Astrocyte (in vitro differentiated cells and primary cell): Measurements from ENCODE around the gene ERG. TPM values are rescaled to one million over a fixed set of nuclear protein-coding genes. Genes with fewer than 3 reads are reported as not detected.
A peak's percentile ranks its signal among the peaks of the same experiment; 100 is the strongest.

Experiments
- DNase-seq: peaks from one replicate; pipeline ENCODE4 v3.0.0-alpha.2; 2010; ENCODE audit warnings: low read depth
- FAIRE-seq: peaks from 2 replicates; lab custom pipeline; 2011; peaks lifted over from hg19 to GRCh38; lab: Jason Lieb, UNC
- H2AFZ ChIP-seq: 2 replicates; pipeline ENCODE4 v1.6.0; 2012; ENCODE audit warnings: low read depth, low read length, inconsistent platforms
- H3K27ac ChIP-seq: 2 replicates; pipeline ENCODE4 v1.5.1; 2011; ENCODE audit warnings: low read depth, low read length, inconsistent platforms
- H3K27me3 ChIP-seq: 2 replicates; pipeline ENCODE4 v1.6.0; 2011; ENCODE audit warnings: low read length, inconsistent platforms; ENCODE audit not compliant: insufficient read depth
- H3K36me3 ChIP-seq: 2 replicates; pipeline ENCODE4 v1.5.1; 2011; ENCODE audit warnings: low read length, inconsistent platforms; ENCODE audit not compliant: insufficient read depth
- H3K4me1 ChIP-seq: 2 replicates; pipeline ENCODE4 v1.5.1; 2011; ENCODE audit warnings: low read length, inconsistent platforms; ENCODE audit not compliant: insufficient read depth
- H3K4me2 ChIP-seq: 2 replicates; pipeline ENCODE4 v1.6.0; 2012; ENCODE audit warnings: low read length, inconsistent platforms
- H3K4me3 ChIP-seq: 2 replicates; pipeline ENCODE4 v1.5.1; 2011; ENCODE audit warnings: low read depth, mild to moderate bottlenecking, low read length, inconsistent platforms; ENCODE audit not compliant: insufficient read depth
- H3K79me2 ChIP-seq: 2 replicates; pipeline ENCODE4 v1.6.0; 2012; ENCODE audit warnings: mild to moderate bottlenecking, low read length, inconsistent platforms; ENCODE audit not compliant: insufficient read depth
- H3K9ac ChIP-seq: 2 replicates; pipeline ENCODE4 v1.6.0; 2012; ENCODE audit warnings: mild to moderate bottlenecking, low read length, inconsistent platforms
- H3K9me3 ChIP-seq: 2 replicates; pipeline ENCODE4 v1.5.1; 2012; ENCODE audit warnings: low read depth, mild to moderate bottlenecking, low read length, inconsistent platforms; ENCODE audit not compliant: insufficient read depth
- H4K20me1 ChIP-seq: 2 replicates; pipeline ENCODE4 v1.6.0; 2012; ENCODE audit warnings: low read length, inconsistent platforms; ENCODE audit not compliant: insufficient read depth
- H3K27ac Mint-ChIP-seq: one replicate; pipeline ENCODE4 v1.8.0; 2021; ENCODE audit warnings: mild to moderate bottlenecking, mixed read lengths; ENCODE audit not compliant: unreplicated experiment
- H3K27me3 Mint-ChIP-seq: one replicate; pipeline ENCODE4 v1.8.0; 2021; ENCODE audit warnings: low read depth, mixed read lengths; ENCODE audit not compliant: unreplicated experiment
- H3K36me3 Mint-ChIP-seq: one replicate; pipeline ENCODE4 v1.8.0; 2021; ENCODE audit warnings: low read depth, mixed read lengths; ENCODE audit not compliant: unreplicated experiment
- H3K4me1 Mint-ChIP-seq: one replicate; pipeline ENCODE4 v1.8.0; 2021; ENCODE audit warnings: low read depth, mixed read lengths; ENCODE audit not compliant: unreplicated experiment
- H3K4me3 Mint-ChIP-seq: one replicate; pipeline ENCODE4 v1.8.0; 2021; ENCODE audit warnings: mild to moderate bottlenecking, moderate library complexity, mixed read lengths; ENCODE audit not compliant: unreplicated experiment
- H3K9me3 Mint-ChIP-seq: one replicate; pipeline ENCODE4 v1.8.0; 2021; ENCODE audit warnings: mild to moderate bottlenecking, mixed read lengths; ENCODE audit not compliant: unreplicated experiment
- EZH2 ChIP-seq: IDR thresholded peaks from 2 replicates; pipeline ENCODE4 v1.6.1; 2012; ENCODE audit warnings: mild to moderate bottlenecking, low read length, inconsistent platforms; ENCODE audit not compliant: insufficient read depth
- total RNA-seq: library from RNA; stranded (reverse); gene quantifications from 2 replicates; pipeline ENCODE4 v1.2.1, GENCODE V29; 2021
- TF ChIP-seq, protein P1 (sequence below): IDR thresholded peaks from 2 replicates; pipeline ENCODE4 v1.5.1; 2011; ENCODE audit warnings: low read depth, mild to moderate bottlenecking, inconsistent platforms, low read length, moderate library complexity; ENCODE audit not compliant: insufficient read depth

Gene ERG
- total RNA-seq, 1 donor from 2014 or later = 0.84 TPM

DNA sequence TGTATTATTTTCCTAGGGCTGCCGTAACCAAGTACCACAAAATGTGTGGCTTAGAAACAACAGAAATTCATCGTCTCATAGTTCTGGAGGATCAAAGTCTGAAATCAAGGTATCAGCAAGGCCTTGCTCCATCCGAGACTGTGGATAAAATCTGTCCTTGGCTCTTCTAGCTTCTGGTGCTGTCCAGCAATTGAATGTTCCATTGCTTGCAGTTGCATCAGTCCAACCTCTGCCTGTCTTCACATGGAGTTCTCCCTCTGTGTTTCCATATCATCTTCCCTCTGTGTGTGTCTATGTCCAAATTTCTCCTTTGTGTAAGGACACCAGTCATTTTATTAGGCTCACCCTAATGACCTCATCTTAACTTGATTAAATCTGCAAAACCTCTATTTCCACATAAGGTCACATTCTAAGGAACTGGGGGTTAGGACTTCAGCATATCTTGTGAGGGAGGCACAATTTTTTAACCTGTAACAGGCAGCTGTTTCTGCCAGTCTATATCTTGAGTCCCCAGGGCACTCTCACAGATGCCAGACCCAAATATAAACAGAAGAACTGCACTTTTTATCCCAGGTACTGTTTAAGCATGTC, 84.2 kb downstream of the ERG start:
- Histone ChIP-seq H3K4me1 (no peaks in the 10 kb centered on the region), H3K9ac (no peak overlapping the region), H3K27me3 (no peaks in the 10 kb centered on the region), H3K27ac (no peak overlapping the region), H3K4me2 (no peak overlapping the region), H2AFZ (no peak overlapping the region), H4K20me1 (no peaks in the 10 kb centered on the region), H3K4me3 (no peak overlapping the region), H3K9me3 (no peaks in the 10 kb centered on the region), H3K79me2 (no peaks in the 10 kb centered on the region), H3K36me3 (no peaks in the 10 kb centered on the region)
- Mint-ChIP-seq H3K9me3 (no peaks in the 10 kb centered on the region), H3K36me3 (no peaks in the 10 kb centered on the region), H3K27me3 (peaks cover 3% of the 10 kb centered on the region), H3K4me3 (no peak overlapping the region), H3K27ac (peak overlapping the region; percentile 4), H3K4me1 (no peaks in the 10 kb centered on the region)
- DNase-seq = no peak
- TF ChIP-seq EZH2 = no peak
- TF ChIP-seq, protein P1, sequence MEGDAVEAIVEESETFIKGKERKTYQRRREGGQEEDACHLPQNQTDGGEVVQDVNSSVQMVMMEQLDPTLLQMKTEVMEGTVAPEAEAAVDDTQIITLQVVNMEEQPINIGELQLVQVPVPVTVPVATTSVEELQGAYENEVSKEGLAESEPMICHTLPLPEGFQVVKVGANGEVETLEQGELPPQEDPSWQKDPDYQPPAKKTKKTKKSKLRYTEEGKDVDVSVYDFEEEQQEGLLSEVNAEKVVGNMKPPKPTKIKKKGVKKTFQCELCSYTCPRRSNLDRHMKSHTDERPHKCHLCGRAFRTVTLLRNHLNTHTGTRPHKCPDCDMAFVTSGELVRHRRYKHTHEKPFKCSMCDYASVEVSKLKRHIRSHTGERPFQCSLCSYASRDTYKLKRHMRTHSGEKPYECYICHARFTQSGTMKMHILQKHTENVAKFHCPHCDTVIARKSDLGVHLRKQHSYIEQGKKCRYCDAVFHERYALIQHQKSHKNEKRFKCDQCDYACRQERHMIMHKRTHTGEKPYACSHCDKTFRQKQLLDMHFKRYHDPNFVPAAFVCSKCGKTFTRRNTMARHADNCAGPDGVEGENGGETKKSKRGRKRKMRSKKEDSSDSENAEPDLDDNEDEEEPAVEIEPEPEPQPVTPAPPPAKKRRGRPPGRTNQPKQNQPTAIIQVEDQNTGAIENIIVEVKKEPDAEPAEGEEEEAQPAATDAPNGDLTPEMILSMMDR = no peak
- no peak for FAIRE-seq

DNA sequence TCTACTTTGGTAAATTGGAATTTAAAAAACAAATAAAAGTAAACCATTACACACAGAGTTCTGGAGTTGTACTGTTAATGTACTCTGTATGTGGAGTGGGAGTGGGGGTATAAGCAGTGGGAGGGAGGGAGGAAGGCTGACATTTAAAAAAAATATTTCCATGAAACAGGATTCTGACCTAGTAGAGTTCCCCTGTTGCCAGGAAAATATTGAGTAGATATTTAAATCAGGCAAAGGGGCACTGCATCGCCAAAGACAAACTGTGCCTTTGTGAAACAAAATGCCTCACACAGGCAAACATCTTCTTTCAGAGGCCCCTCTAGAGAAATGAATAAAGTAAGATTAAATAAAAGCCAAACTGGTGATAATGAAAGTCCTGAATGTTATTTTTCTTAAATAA, 87.8 kb downstream of the ERG start:
- Mint-ChIP-seq H3K36me3 (no peaks in the 10 kb centered on the region), H3K4me1 (no peaks in the 10 kb centered on the region), H3K4me3 (no peak overlapping the region), H3K27me3 (peaks cover 3% of the 10 kb centered on the region), H3K27ac (no peak overlapping the region), H3K9me3 (no peaks in the 10 kb centered on the region)
- H2AFZ ChIP-seq = no peak overlapping the region
- no peaks in the 10 kb centered on the region for H3K27me3 ChIP-seq
- no peaks in the 10 kb centered on the region for H4K20me1 ChIP-seq
- H3K79me2 ChIP-seq = no peaks in the 10 kb centered on the region
- no peaks in the 10 kb centered on the region for H3K9me3 ChIP-seq
- H3K27ac ChIP-seq = no peak overlapping the region
- no peak for TF ChIP-seq EZH2
- TF ChIP-seq, protein P1 = no peak
- no peak overlapping the region for H3K4me3 ChIP-seq
- no peak for DNase-seq
- H3K9ac ChIP-seq = no peak overlapping the region
- no peaks in the 10 kb centered on the region for H3K36me3 ChIP-seq
- no peak for FAIRE-seq
- no peaks in the 10 kb centered on the region for H3K4me1 ChIP-seq
- no peak overlapping the region for H3K4me2 ChIP-seq

DNA sequence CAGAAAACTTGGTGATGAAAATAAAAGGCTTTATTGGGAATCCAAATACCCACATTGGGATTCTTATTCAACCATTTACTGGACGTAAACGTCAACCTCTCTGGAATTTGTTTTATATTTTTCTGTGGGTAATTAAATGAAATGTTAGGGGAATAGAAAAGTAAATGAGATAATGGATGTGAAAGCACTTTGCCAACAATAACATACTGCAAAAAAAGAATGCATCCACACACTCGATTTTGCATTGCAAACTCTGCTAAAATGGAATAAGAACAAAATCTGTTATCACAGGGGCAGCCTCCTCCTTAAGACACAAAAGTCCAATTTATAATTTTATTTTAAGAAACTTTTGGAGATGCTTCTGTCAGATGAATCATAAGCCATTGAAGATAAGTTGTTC, 88.4 kb downstream of the ERG start:
- FAIRE-seq = no peak
- DNase-seq = no peak
- H3K4me1 ChIP-seq = no peaks in the 10 kb centered on the region
- Mint-ChIP-seq H3K9me3 (no peaks in the 10 kb centered on the region), H3K36me3 (no peaks in the 10 kb centered on the region), H3K4me1 (no peaks in the 10 kb centered on the region), H3K27ac (no peak overlapping the region), H3K27me3 (peaks cover 1% of the 10 kb centered on the region), H3K4me3 (no peak overlapping the region)
- no peak overlapping the region for H3K27ac ChIP-seq
- H2AFZ ChIP-seq = no peak overlapping the region
- no peak overlapping the region for H3K9ac ChIP-seq
- no peak overlapping the region for H3K4me2 ChIP-seq
- H4K20me1 ChIP-seq = no peaks in the 10 kb centered on the region
- H3K79me2 ChIP-seq = no peaks in the 10 kb centered on the region
- no peaks in the 10 kb centered on the region for H3K9me3 ChIP-seq
- H3K27me3 ChIP-seq = no peaks in the 10 kb centered on the region
- H3K4me3 ChIP-seq = no peak overlapping the region
- H3K36me3 ChIP-seq = no peaks in the 10 kb centered on the region
- TF ChIP-seq, protein P1 = no peak
- TF ChIP-seq EZH2 = no peak
